Central memory CD4-positive, alpha-beta T cell (primary cell): ENCODE measurements around the gene MARK3.
A peak's percentile ranks its signal among the peaks of the same experiment; 100 is the strongest.
"Not testable (repeated sequence)": the region's sequence is repeated elsewhere in the genome, so short reads cannot be mapped to it uniquely, and the experiment has no call there.

ENCODE experiments used
- DNase-seq: peaks from one replicate; pipeline ENCODE4 v3.0.0; 2022
- total RNA-seq, 3 experiments: gene quantifications; one replicate each; lab custom pipeline; 2026; lab: John Stamatoyannopoulos, UW

MARK3 gene
- 137 to 199 (median 147) reads per million in 3 experiments for total RNA-seq

GRCh38 chr14:103385152-103385928 lies at the start of gene MARK3:
TSS of gene MARK3 (plus strand) at chr14:103385415. CDS start at chr14:103386030, 615 bp downstream.
- DNase-seq: peak; percentile 96

GRCh38 chr14:103336191-103336590 lies 49.0 kb upstream of the MARK3 start:
- no peak for DNase-seq

- DNase-seq: no peak
These were observed 47.4 kb upstream of the MARK3 start for GRCh38 chr14:103337794-103338193.

GRCh38 chr14:103339561-103339960 lies 45.7 kb upstream of the MARK3 start:
- DNase-seq: no peak

GRCh38 chr14:103340480-103341212 lies 44.6 kb upstream of the MARK3 start:
- DNase-seq: no peak

- DNase-seq: no peak
These were observed 43.7 kb upstream of the MARK3 start for GRCh38 chr14:103341250-103342129.

- DNase-seq: peak; percentile 0
These were observed 41.9 kb upstream of the MARK3 start for GRCh38 chr14:103343164-103343879.

GRCh38 chr14:103343905-103344797 lies 41.1 kb upstream of the MARK3 start:
- peak; percentile 1 for DNase-seq

GRCh38 chr14:103346286-103346685 lies 38.9 kb upstream of the MARK3 start:
- DNase-seq: no peak

- DNase-seq: peak; percentile 1
These were observed 38.0 kb upstream of the MARK3 start for GRCh38 chr14:103347091-103347815.

- no peak for DNase-seq
These were observed 37.1 kb upstream of the MARK3 start for GRCh38 chr14:103348154-103348553.

- no peak for DNase-seq
These were observed 35.2 kb upstream of the MARK3 start for GRCh38 chr14:103349982-103350381.

GRCh38 chr14:103353362-103353761 lies 31.9 kb upstream of the MARK3 start:
- no peak for DNase-seq

GRCh38 chr14:103354141-103354540 lies 31.1 kb upstream of the MARK3 start:
- no peak for DNase-seq

GRCh38 chr14:103356024-103356682 lies 29.1 kb upstream of the MARK3 start:
- no peak for DNase-seq

- not testable (repeated sequence) for DNase-seq
These were observed 27.7 kb upstream of the MARK3 start for GRCh38 chr14:103357552-103357951.

- DNase-seq: no peak
These were observed 24.7 kb upstream of the MARK3 start for GRCh38 chr14:103360548-103360947.

- DNase-seq: no peak
These were observed 23.3 kb upstream of the MARK3 start for GRCh38 chr14:103361867-103362266.

GRCh38 chr14:103362780-103363179 lies 22.4 kb upstream of the MARK3 start:
- no peak for DNase-seq

- DNase-seq: no peak
These were observed 18.5 kb upstream of the MARK3 start for GRCh38 chr14:103366741-103367140.
